ENCODE results near the gene THSD4.
"Not testable (repeated sequence)": the region's sequence is repeated elsewhere in the genome, so short reads cannot be mapped to it uniquely, and the experiment has no call there.

THSD4 gene

GRCh38 chr15:71212146-71212545 is 96.9 kb downstream of the THSD4 start:
- no peak for TF ChIP-seq CTCF (IDR thresholded peaks at IDR 0.05; ENCODE audit: low read depth, low read length)
- H3K4me3 ChIP-seq (ENCODE audit: low read depth, low read length): no peak overlapping the region
- no peak for DNase-seq (ENCODE audit: low read depth, low spot score)
- in situ Hi-C loops (cut with HindIII; ENCODE audit: low sequenced_read_pairs): no loop called here

- H3K4me3 ChIP-seq (ENCODE audit: low read depth, low read length); in situ Hi-C loops (cut with HindIII; ENCODE audit: low sequenced_read_pairs); DNase-seq (ENCODE audit: low read depth, low spot score): not testable (repeated sequence)
Measured at GRCh38 chr15:71213943-71214342, 98.7 kb downstream of the THSD4 start.

GRCh38 chr15:71215126-71215894 is 100.0 kb downstream of the THSD4 start:
- H3K4me3 ChIP-seq (ENCODE audit: low read depth, low read length): no peak overlapping the region
- no peak for DNase-seq (ENCODE audit: low read depth, low spot score)
- in situ Hi-C loops (cut with HindIII; ENCODE audit: low sequenced_read_pairs): no loop called here
- no peak for TF ChIP-seq CTCF (IDR thresholded peaks at IDR 0.05; ENCODE audit: low read depth, low read length)

GRCh38 chr15:71218272-71218805 is 103.1 kb downstream of the THSD4 start:
- TF ChIP-seq CTCF (IDR thresholded peaks at IDR 0.05; ENCODE audit: low read depth, low read length): no peak
- no peak for DNase-seq (ENCODE audit: low read depth, low spot score)
- no peak overlapping the region for H3K4me3 ChIP-seq (ENCODE audit: low read depth, low read length)
- in situ Hi-C loops (cut with HindIII; ENCODE audit: low sequenced_read_pairs): no loop called here

GRCh38 chr15:71219101-71219500 is 103.8 kb downstream of the THSD4 start:
- in situ Hi-C loops (cut with HindIII; ENCODE audit: low sequenced_read_pairs): no loop called here
- TF ChIP-seq CTCF (IDR thresholded peaks at IDR 0.05; ENCODE audit: low read depth, low read length): no peak
- H3K4me3 ChIP-seq (ENCODE audit: low read depth, low read length): no peak overlapping the region
- no peak for DNase-seq (ENCODE audit: low read depth, low spot score)

- peak; percentile 35 for DNase-seq (ENCODE audit: low read depth, low spot score)
- in situ Hi-C loops (cut with HindIII; ENCODE audit: low sequenced_read_pairs): no loop called here
- TF ChIP-seq CTCF (IDR thresholded peaks at IDR 0.05; ENCODE audit: low read depth, low read length): no peak
- no peak overlapping the region for H3K4me3 ChIP-seq (ENCODE audit: low read depth, low read length)
Measured at GRCh38 chr15:71219645-71220044, 104.4 kb downstream of the THSD4 start.

GRCh38 chr15:71220828-71221227 is 105.6 kb downstream of the THSD4 start:
- DNase-seq (ENCODE audit: low read depth, low spot score): no peak
- no peak overlapping the region for H3K4me3 ChIP-seq (ENCODE audit: low read depth, low read length)
- no peak for TF ChIP-seq CTCF (IDR thresholded peaks at IDR 0.05; ENCODE audit: low read depth, low read length)
- in situ Hi-C loops (cut with HindIII; ENCODE audit: low sequenced_read_pairs): no loop called here
